Myocyte (in vitro differentiated cells): ENCODE measurements around the gene NEDD4L. TPM values are rescaled to one million over a fixed set of nuclear protein-coding genes. Genes with fewer than 3 reads are reported as not detected.

Experiments
- DNase-seq: peaks from one replicate; pipeline ENCODE4 v3.0.0-alpha.2; 2012; ENCODE audit warnings: low read depth
- total RNA-seq: library from RNA; depleted of rRNA; stranded (reverse); fragments of >200 nt; gene quantifications from 2 replicates; pipeline ENCODE4 v1.2.3, GENCODE V29; 2014

Gene NEDD4L
- total RNA-seq, 1 donor from 2014 or later = 31.7 TPM

DNA sequence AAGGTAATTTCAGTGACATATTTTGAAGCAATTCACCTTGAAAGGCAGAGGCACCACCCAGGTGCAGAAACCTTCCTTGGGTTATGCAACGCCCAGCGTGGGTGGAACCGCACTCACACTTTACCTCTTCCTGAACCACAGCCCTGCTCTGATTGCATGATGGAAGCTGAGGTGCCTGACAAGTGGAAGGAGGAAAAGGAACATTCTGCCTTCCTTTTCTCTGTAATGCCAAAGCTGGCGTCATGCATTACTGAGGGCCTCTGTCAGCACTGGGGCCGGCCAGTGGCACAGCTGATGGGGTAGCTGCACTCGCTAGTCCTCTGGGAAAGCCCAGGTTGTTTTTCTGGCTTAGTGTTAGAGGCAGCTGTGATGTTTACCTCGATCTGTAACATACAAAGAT is 266.5 kb downstream of the NEDD4L start:
- DNase-seq = peak; percentile 77

DNA sequence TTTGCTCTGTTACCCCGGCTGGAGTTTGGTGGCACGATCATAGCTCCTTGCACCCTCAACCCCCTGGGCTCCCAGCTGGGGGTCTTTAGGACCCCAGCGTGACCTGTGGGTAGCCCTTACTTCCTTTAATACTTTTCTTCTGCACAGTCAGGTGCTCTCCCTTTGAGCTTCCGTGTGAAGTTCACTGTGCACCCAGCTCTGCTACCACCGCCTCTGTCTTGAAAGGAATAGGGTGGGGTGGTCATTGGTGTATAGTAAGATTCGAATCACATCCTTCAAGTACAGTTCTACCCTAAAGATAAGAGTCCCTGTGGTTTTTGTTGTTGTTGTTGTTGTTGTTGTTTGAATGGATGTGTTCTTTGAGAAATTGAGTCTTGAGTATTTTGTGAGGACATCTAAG is 267.4 kb downstream of the NEDD4L start:
- DNase-seq = no peak

DNA sequence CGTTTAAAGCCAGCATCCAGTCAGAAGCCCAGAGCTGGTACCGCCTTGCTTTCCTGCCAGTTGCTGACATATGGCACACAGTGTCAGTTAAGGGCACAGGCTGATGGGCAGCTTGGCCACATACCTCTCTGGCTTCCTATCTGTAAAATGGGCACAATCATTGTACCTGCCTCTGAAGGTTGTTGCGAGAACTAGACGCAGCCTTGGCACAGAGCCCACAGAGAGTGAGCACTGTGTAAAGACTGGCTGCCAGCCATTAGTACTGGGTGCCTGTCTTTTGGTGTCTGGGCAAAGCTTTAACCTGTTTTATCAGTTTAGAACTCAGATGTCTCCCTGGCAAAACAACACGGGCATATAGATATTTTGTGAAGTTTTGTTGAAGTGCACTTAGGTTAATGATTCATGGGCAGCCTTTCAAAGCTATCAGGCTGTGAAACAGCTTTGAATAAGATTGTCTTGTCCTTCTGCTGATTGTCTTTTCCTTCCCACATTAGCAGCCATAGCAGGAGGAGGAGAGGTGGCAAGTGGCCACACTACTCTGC is 269.5 kb downstream of the NEDD4L start:
- DNase-seq = no peak

DNA sequence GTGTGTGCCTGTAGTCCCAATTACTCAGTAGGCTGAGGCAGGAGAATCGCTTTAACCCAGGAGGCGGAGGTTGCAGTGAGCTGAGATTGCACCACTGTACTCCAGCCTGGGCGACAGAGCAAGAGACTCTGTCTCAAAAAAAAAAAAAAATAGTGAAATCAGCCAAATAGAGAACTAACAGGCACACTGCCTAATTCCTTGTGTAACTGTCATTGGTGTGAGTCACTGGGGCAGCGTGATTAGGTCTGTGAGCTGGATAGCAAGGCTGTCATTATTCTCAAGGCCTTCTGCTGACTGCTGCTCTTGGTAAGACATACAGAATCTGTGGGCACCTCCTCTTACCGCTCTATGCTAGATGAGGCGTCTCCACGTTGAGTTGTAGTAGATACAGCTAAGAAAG is 270.3 kb downstream of the NEDD4L start:
- peak; percentile 81 for DNase-seq

DNA sequence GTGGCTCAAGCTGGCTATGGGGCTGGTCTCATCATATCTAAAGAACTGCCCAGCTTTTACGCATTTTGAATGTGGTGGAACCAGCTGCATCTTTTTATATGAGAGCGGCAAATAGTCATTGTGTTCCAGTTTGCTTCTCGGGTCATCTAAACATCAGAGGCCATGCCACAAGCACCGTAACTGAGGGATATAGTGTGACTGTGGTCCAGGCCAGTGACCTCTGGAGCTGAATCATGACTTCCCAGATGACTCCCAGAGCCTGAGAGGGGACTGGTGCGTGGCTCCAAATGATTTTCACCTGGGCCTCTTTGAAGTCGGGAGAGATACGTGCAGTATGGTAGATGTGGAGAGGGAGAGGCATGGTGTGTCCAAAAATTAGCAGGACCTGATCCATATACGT is 271.0 kb downstream of the NEDD4L start:
- peak; percentile 61 for DNase-seq

DNA sequence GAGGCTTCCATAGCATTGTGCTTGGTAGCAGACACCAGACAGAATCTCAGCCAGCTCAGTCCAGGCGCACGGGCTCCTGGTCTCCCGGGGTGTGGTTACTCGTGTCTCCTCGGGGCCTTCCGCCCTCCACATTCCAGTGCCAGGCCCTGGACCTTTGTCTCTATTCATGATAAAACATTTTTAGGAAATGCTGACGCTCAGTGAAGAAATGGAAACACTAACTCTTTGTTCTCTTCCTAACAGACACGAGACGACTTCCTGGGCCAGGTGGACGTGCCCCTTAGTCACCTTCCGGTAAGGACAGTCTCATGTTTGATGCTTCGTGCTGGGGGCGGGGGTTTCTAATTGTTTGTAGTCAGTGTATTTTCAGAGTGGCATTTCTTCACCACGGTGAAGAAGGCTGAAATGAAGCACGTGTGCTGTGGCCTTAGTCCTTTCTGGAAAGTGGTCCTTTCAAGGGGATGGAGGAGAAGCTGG is 271.8 kb downstream of the NEDD4L start:
- DNase-seq = no peak

DNA sequence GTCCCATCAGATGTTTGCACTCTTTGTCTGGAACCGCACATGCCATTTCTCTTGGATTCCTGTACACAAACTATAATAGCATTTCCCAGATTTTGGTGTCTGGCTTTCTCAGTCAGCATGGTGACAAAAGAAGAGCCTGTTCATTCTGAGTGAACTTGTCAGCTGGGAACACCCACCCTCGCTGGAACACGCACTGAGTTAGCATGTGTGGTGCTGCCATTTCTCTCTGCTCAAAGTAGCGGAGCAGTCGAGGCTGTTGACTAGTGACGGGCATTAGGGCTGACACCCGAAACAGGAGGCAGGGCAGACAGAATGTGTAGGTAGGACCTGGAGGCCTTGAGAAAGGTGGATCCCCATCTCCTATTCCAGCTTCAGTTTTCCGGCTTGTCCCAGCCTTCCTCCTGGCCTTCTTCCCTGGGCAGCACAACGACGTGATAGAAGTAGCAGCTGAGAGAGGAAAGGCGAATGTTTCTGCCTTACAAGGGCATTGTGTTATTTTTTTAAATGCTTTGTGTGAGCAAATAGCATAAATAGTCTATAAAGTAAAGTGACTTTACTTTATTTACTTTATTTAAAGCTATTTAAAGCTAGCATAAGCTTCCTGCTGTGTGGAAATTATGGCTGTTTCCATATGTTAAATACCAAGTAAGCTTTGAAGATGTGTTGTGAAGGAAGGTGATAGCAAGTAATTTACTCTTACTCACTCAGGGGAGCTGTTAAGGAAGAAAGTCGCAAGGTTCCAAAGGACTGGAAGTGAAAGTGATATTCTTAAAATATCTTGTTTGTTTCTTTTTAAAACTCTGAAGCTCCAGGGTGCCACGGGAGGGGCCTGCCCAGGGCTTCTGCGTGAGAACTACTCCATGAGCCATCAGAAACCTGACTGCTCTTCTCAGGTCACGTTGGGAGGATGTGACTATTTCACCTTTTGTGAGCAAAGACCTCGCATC is 272.6 kb downstream of the NEDD4L start:
- no peak for DNase-seq

DNA sequence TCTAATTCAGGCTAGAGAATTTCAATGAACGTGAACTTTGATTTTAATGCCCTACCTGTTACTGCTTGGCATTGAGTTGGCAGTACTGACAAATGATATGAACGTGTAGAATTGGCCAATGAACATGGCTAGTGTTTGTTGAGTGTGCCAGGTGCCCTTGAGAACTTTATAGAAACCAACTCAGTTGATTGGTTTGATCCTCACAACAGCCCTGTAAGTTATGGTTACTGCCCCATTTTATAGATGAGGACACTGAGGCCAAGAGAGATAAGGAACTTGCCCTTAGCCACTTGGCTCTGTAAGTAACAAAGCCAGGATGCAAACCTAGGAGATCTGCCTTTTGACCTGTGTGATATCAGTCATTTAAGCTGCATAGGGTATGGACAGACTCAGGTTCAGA is 275.7 kb downstream of the NEDD4L start:
- DNase-seq = no peak

DNA sequence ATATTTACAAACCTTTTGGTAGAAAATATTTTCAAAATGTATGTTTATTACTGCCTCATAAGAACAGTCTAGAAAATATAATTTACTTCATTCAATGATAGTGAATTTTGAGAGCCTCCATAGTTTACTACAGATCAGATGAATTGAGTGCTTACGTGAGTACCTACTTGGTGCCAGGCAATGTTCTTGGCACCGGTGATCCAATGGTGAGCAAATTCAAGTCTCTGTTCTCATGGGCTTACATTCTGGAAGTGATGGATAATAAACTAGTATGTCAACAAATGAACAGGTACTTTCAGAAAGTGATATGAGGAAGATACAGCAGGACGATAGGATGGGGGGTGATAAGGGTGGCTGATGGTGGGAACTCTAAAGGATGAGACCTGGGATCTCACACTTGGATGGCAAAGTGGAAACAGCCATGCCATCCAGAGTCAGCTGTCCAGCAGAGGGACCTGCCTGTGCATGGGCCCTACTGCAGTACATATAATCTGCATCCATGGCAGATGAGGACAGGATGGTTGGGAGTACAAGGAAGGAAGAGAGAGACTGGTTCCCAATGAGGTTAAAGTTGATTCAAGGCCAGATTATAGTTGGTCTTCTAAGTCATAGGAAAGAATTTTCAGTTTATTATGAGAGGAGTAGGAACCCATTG is 277.0 kb downstream of the NEDD4L start:
- DNase-seq = peak; percentile 11

DNA sequence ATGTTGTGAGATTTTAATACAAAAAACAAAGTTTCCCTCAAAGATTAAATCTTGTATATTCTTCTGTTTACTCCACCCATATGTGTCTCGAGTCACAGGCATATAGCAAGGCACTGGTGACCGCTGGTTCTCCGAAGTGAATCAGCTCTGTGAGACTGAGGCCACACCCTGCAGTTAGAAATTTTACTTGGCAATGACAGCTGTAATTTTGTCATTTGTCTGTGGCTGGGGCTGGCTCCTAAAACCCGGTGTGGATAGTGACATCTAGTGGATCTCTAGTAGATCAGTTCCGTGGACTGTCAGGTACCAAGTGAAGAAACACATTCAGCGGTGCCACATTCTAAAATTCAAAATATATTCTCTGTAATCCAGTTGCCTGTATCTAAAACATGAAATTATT is 278.0 kb downstream of the NEDD4L start:
- peak; percentile 93 for DNase-seq

DNA sequence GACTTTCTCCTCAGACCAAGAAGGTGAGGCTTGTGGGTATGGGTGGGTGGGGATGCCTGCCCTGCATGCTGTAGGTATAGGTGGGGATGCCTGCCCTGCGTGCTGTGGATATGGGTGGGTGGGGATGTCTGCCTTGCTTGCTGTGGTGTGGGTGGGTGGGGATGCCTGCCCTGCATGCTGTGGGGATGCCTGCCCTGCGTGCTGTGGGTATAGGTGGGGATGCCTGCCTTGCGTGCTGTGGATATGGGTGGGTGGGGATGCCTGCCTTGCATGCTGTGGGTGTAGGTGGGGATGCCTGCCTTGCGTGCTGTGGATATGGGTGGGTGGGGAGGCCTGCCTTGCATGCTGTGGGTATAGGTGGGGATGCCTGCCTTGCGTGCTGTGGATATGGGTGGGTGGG is 278.4 kb downstream of the NEDD4L start:
- DNase-seq = no peak

DNA sequence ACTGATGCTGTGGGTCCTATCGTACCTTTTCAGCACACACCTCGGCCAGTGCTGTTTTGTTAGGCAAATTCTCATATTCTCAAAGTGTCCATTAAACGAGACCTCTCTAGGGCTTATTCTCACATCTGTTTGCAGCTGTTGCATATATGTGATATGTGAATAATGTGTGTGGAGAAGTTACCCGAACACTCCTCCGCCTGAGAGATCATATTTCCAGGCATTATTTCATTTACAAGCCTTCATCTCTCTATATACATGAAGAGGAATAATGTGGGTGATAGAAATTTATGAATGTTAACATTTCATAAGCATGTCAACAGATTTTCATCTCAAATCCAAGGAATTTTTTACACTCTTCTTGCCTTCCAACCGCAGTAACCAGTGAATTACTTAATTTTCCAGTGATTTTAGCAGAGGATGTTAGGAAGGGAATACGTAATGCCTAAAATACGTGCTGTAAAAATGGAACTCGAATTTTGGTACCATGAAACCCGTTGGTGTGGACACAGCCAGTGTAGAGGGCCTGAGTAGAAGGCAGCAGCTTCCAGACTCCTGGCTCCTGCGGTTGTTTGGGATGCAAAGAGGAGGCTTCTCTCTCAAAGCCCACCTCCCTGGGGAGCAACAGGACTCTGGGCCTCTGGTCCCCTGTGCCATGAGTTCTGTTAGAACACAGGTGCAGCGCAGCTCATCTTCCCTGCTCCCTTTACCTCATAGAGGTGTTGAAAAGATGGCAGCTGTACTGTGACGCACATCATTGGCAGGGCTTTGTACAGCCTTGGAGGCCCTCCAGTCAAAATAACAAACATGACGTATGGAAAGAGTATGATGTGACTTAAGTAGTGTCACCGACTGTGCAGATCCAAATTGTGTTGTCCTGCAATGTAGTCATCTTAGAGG is 280.1 kb downstream of the NEDD4L start:
- DNase-seq = no peak

DNA sequence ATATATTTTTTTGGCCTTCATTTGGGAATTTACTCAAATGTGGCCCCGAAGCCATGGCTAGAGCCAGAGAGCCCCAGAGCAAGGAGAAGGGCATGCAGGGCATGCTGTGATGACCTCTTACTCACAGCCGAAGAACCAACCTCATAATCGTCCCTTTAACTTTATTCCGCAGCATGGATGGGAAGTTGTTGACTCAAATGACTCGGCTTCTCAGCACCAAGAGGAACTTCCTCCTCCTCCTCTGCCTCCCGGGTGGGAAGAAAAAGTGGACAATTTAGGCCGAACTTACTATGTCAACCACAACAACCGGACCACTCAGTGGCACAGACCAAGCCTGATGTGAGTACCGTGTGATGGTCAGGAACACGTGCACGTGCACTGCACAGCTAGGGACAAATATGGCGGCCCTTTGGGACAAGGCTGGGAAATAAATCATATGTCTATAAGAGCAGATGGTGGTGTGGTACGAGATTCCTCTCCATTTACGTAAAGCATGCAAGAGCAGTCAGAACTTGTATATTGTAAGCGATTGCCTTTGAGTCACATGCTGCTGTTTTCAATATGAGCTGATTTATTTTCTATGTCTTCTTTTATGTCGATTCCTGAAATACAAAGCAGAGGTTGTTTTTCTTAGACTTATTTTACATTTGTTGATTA is 280.9 kb downstream of the NEDD4L start:
- no peak for DNase-seq

DNA sequence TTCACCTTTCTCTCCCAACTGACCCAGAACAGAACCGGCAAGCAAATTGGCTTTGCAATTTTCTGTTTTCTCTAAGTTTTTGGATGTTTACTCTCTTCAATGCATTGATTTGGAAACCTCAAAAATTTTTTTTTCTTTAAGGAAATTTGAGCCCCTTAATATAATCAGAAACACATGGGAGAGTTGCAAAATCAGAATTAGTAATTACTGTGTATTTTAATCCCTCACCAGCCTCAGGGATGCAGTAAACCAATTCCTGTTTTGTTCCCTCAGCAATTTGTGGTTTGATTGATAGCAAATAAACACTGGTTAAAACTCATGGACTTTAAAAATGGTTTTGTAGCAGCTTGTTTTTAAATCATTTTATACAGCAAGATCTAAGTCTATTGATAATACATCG is 281.5 kb downstream of the NEDD4L start:
- DNase-seq = no peak

DNA sequence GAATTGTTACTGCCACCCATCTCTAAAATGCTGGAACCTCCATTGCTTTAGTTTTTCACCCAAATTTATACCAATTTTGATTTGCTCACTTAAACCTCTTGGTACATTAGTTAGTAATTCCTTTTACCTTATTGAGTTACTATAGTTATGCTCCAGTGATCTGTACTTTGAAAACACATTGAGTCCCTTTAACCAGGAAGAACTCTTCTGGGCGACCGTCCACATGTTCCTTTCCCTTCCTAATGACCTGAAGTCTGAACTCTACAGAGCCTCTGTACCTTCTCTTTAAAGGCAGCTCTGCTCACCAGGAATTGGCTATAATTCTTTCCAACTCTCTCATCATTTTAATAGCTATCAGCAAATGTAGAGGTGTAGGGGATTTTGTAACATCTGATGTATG is 290.0 kb downstream of the NEDD4L start:
- no peak for DNase-seq

DNA sequence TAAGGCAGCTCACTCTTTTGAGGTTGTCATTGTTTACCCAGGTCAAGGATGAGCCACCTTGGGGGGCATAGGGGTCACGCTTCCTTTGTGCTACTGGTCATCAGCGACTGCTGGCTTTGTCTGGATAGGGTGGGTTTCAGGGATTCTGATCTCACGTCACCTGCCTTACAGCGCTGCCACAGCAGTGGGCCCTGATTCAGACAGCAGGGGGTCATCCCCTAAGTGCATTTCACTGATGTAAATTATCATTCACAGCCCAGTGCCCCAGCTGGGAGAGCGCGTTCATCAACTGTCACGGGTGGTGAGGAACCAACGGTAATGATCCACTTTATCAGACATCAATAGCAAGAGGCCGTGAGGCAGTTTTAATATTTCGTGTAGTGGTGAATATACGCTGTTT is 291.2 kb downstream of the NEDD4L start:
- DNase-seq = no peak

DNA sequence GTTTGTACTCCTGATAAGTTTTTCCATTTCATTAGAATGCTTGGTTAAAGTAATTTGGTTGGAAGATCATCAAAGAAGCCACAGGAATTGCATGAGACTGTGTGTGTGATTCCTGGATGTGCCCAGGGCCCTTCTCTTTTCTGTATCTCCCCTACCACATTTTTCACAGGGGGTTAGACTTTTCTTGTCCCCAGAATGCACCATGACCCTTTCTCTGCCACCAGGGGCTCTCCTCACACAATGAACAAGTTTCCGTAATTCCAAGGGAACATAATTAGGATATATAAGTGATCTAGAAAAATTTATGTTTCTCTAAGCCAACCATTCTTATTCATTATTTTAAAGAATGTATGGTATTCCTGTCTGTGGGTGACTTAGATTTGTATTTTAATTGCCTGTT is 291.8 kb downstream of the NEDD4L start:
- no peak for DNase-seq

DNA sequence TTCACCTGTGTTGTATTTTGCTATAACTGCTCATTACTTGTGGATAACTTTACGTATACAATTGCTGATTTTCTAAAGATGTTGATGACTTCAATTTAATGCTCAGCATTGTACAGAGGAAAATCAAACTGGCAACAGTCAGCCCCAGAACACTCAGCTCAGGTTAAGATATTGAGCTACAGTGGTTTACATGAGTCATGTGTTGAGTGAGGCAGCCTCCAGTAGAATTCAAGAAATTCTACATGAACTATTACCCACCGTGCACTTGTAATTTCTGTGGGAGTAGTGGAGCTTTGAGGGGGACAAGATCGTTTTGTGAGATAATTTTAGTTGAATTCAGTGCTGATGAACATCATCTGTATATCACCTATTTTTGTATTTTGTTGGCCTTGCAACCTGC is 292.6 kb downstream of the NEDD4L start:
- no peak for DNase-seq

DNA sequence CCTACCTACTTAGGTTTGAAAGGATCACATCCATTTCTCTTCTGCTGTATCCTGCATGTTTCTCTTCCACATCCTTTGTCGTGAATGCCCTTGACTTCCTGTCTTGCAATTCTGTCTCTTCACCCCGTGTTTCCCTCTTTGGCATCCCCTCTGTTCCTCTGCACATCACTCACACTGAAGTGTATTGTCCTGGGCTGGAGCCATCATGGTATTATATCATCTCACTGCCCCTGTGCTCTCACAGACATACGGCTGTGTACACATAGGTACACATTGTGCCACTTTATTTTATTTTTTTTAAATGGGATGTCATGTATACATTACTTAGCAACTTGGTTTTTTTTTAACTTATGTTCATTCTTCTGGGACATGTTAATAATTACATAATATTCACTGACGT is 293.3 kb downstream of the NEDD4L start:
- no peak for DNase-seq

DNA sequence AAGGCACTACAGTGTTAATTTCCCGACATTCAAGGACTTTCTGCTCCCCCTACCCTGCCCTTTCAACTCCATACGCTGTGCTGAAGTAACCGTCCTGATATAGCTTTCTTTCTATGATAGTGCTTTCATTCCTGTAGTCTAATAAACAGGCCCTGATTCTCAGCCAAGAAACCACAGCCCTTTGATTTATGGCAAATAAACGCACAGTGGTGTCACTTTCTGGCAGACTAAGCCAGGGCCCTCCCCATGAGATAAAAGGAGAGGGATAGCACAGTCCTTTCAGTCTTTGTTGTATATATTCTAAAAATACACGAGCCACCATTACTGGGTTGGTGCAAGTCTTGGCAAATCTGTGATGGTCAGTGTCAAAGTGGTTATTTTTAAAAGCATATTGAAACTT is 293.7 kb downstream of the NEDD4L start:
- no peak for DNase-seq

DNA sequence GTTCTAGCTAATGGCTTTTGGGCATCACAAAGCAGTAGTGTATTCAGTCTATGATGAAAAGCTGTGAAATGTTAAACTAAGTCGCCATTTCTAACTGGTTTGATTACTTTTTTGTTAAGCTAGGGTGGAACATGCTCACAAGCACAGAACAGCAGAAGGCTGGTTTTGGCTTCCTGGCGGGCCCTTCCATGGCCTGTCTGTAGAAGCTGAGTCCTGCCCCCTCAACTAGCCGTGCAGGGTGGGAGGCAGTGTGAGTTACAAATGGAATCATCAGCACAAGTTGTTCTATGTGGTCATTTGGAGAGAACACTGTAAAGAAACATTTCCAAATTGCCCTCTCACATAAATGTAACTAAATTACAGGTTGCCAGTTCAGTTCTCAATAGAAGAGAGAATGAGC is 294.1 kb downstream of the NEDD4L start:
- DNase-seq = no peak
